Measurements from ENCODE around the gene CDK6.

DNA sequence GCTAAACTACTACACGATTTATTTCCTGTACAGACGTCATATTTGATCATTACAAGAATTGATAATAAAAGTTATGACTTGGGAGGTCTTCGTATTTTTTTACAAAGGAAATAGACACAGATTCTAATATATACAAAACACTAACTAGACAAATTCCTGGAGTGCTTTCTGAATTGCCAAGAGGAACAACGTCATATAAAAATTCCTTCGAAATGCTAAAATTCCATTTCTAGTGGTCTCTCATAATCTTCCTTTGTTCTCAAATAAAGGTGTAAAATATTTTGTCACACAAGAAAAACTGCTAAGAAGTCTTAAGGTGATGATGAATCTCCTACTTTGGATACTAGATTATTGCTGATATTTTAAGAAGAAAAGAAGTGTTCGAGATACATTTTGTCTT lies 85.4 kb downstream of the CDK6 start:
- TF ChIP-seq CTCF (IDR thresholded peaks at IDR 0.05; ENCODE audit: low read depth, low read length), result no peak
- no peak for TF ChIP-seq EZH2phosphoT487 (IDR thresholded peaks at IDR 0.05; ENCODE audit: low read depth)

All from OCI-LY3 (cell line).